HL-60 (cell line): Measurements from ENCODE around the gene OSTF1.
A peak's percentile ranks its signal among the peaks of the same experiment; 100 is the strongest.

Source experiments
- CTCF ChIP-seq: IDR thresholded peaks from one replicate; pipeline ENCODE4 v1.5.1; 2011; ENCODE audit warnings: low read length, control low read depth, inconsistent platforms; ENCODE audit not compliant: insufficient read depth
- GABPA ChIP-seq: IDR thresholded peaks from 2 replicates; pipeline ENCODE4 v1.6.1; 2012; ENCODE audit warnings: low read depth

GRCh38 chr9:75186767-75187380 lies 98.6 kb downstream of the OSTF1 start:
- TF ChIP-seq GABPA = no peak
- peak; percentile 57 for TF ChIP-seq CTCF
